ENCODE data around the gene SORL1.

DNA sequence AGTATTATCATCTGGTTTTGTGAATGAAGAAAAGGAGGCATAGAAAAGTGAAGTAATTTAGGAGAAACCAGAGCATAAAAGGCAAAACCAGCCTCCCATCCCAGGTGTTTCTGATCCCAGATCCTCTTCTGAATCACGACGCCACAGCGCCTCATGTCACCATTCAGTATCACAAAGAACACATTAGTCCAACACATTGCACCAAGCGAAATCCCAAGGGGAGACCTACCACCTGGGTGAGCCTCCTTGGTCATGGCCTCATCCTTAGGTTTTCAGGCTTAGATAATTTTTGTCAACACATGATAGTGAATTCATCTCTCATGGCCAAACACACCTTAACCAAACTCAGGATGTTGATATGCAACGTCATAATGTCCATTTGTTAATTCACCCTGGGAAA is 182.2 kb downstream of the SORL1 start:
- TF ChIP-seq EZH2 (IDR thresholded peaks at IDR 0.05), result no peak
- no peak for TF ChIP-seq POLR2AphosphoS5 (IDR thresholded peaks at IDR 0.05; ENCODE audit: borderline replicate concordance, low read depth, low read length)
- TF ChIP-seq FOXP2 (optimal IDR thresholded peaks at IDR 0.05; ENCODE audit: control extremely low read depth, extremely low read length, insufficient read depth), result no peak
